HepG2 (cell line): ENCODE data around the gene DCAF6. TPM values are rescaled to one million over a fixed set of nuclear protein-coding genes. Genes with fewer than 3 reads are reported as not detected.

Experiments
- ATAC-seq: fragments of 200-7000 bp; cut with Tn5 transposase; 3 replicates; pipeline ENCODE4 v1.9.1; 2020; ENCODE audit warnings: mild to moderate bottlenecking, moderate library complexity
- BruUV-seq: library from RNA; stranded (reverse); fragments of 400-500 nt; replicated peaks from 2 replicates; lab custom pipeline; 2021; lab: Mats Ljungman, UMichigan
- CTCF ChIA-PET: fragments of 300-600 bp; formaldehyde crosslinking; extraction: SDS; loops from one replicate; lab custom pipeline; 2021; ENCODE audit warnings: low total read pairs, inconsistent platforms, low intra/inter-chr PET ratio; lab: Yijun Ruan, JAX
- POLR2A ChIA-PET: fragments of 350-600 bp; sonication (Branson Sonifier 250); formaldehyde crosslinking; loops from one replicate; lab custom pipeline; 2020; ENCODE audit warnings: antibody characterized with exemption, inconsistent platforms; lab: Yijun Ruan, JAX
- DNase-seq: peaks from one replicate; pipeline ENCODE4 v3.0.0-alpha.2; 2015; ENCODE audit warnings: low spot score
- FAIRE-seq: peaks from 3 replicates; lab custom pipeline; 2011; peaks lifted over from hg19 to GRCh38; lab: Jason Lieb, UNC
- H2AFZ ChIP-seq: one replicate; pipeline ENCODE4 v1.6.1; 2011; ENCODE audit warnings: low read length, inconsistent platforms
- H3K27ac ChIP-seq: fragments of 300-600 bp; 3 replicates; pipeline ENCODE4 v1.8.0; 2011; ENCODE audit warnings: mixed run types, mild to moderate bottlenecking, mixed read lengths, low read length, inconsistent platforms; ENCODE audit not compliant: insufficient read depth; ENCODE audit errors: extremely low read length
- H3K27me3 ChIP-seq, 2 experiments: fragments of 200-600 bp in 1 of 2; 2 replicates in 1 of 2; 3 replicates in 1 of 2; pipeline versions ENCODE4 v1.6.0 to v1.8.0; 2011; ENCODE audit warnings: low read length in 2 of 2, mild to moderate bottlenecking in 2 of 2, moderate library complexity in 2 of 2, inconsistent platforms in 1 of 2; ENCODE audit not compliant: insufficient read depth in 2 of 2, control insufficient read depth in 1 of 2
- H3K36me3 ChIP-seq, 2 experiments: fragments of 200-600 bp in 1 of 2; replicated peaks in 1 of 2; 2 replicates in 1 of 2; 3 replicates in 1 of 2; pipeline versions ENCODE4 v1.5.1 to v1.8.0; 2011; ENCODE audit warnings: low read length in 2 of 2, inconsistent platforms in 1 of 2; ENCODE audit not compliant: insufficient read depth in 2 of 2, control insufficient read depth in 1 of 2
- H3K4me1 ChIP-seq: 2 replicates; pipeline ENCODE4 v1.5.1; 2012; ENCODE audit warnings: low read length, inconsistent platforms; ENCODE audit not compliant: insufficient read depth
- H3K4me2 ChIP-seq: 2 replicates; pipeline ENCODE4 v1.6.0; 2011; ENCODE audit warnings: low read depth, low read length, inconsistent platforms
- H3K4me3 ChIP-seq, 3 experiments: fragments of 200-600 bp in 1 of 3; sonication (generic), shearing (Covaris generic) in 1 of 3; replicated peaks in 1 of 3; 2 replicates each; pipeline ENCODE4 v1.5.1; 2011 to 2016; ENCODE audit warnings: low read length in 3 of 3, inconsistent platforms in 2 of 3, low read depth in 2 of 3, mild to moderate bottlenecking in 2 of 3, control low read depth in 1 of 3, mixed read lengths in 1 of 3; ENCODE audit not compliant: insufficient read depth in 1 of 3
- H3K79me2 ChIP-seq: one replicate; pipeline ENCODE4 v1.6.1; 2011; ENCODE audit warnings: low read length, inconsistent platforms; ENCODE audit not compliant: insufficient read depth
- H3K9ac ChIP-seq: 2 replicates; pipeline ENCODE4 v1.6.0; 2011; ENCODE audit warnings: mild to moderate bottlenecking, low read depth, low read length, inconsistent platforms; ENCODE audit not compliant: insufficient read depth
- H3K9me3 ChIP-seq: 2 replicates; pipeline ENCODE4 v1.5.1; 2012; ENCODE audit warnings: mild to moderate bottlenecking, low read length
- H4K20me1 ChIP-seq: 2 replicates; pipeline ENCODE4 v1.6.0; 2011; ENCODE audit warnings: inconsistent platforms, mild to moderate bottlenecking, low read length, moderate library complexity; ENCODE audit not compliant: insufficient read depth
- ASH2L ChIP-seq: fragments of 300-600, 200-600 bp; sonication (generic); IDR thresholded peaks from 2 replicates; pipeline ENCODE4 v1.7.0; 2017; ENCODE audit warnings: low read depth, mild to moderate bottlenecking, moderate library complexity, mixed read lengths, low read length; ENCODE audit not compliant: insufficient read length
- FOSL2 ChIP-seq: sonication (generic); formaldehyde crosslinking; IDR thresholded peaks from 2 replicates; pipeline ENCODE4 v1.4.0; 2020; ENCODE audit warnings: missing genetic modification reagents
- HHEX ChIP-seq: IDR thresholded peaks from 2 replicates; pipeline ENCODE4 v1.6.1; 2016; ENCODE audit warnings: control low read depth
- MNT ChIP-seq: fragments of 450-650 bp; IDR thresholded peaks from 2 replicates; pipeline ENCODE4 v1.6.1; 2016
- PATZ1 ChIP-seq: sonication (generic); formaldehyde crosslinking; IDR thresholded peaks from 2 replicates; pipeline ENCODE4 v1.4.0; 2020; ENCODE audit warnings: missing genetic modification reagents
- POLR2G ChIP-seq: fragments of 200-400 bp; formaldehyde crosslinking; IDR thresholded peaks from 2 replicates; pipeline ENCODE4 v1.6.1; 2018; ENCODE audit warnings: mild to moderate bottlenecking, low read depth, low read length, moderate library complexity
- ZNF207 ChIP-seq: fragments of 450-650 bp; IDR thresholded peaks from 2 replicates; pipeline ENCODE4 v1.6.1; 2016; ENCODE audit warnings: antibody characterized with exemption, borderline replicate concordance
- WGBS: methylation state at CpG from one replicate; pipeline ENCODE4 v1.1.6; 2017; ENCODE audit warnings: low lambda C conversion rate; 5-methylcytosine and 5-hydroxymethylcytosine counted together
- in situ Hi-C: cut with HindIII; loops from 2 replicates; pipeline ENCODE4 v1.10.0; 2017; ENCODE audit warnings: low pct_unique_long_range_greater_than_20kb; ENCODE audit not compliant: extremely low pct_ligation_motif_present
- intact Hi-C: fragments of 100-400 bp; cut with micrococcal nuclease; formaldehyde crosslinking; loops from one replicate; pipeline ENCODE4 v1.10.0; 2022; ENCODE audit not compliant: unreplicated experiment
- polyA plus RNA-seq, 8 experiments: library from polyadenylated mRNA; depleted of rRNA in 3 of 8; stranded (reverse) in 7 of 8; unstranded in 1 of 8; fragments of >200 nt; fragmentation: Illumina TruSeq in 4 of 8; extraction: Trizol in 4 of 8; gene quantifications; 2 replicates each; pipeline versions ENCODE4 v1.2.1 to v1.2.3, GENCODE V29; 2011 to 2016; ENCODE audit warnings: low read depth in 4 of 8, missing spikeins in 1 of 8, mixed read lengths in 1 of 8; ENCODE audit not compliant: insufficient read depth in 1 of 8
- total RNA-seq, 5 experiments: library from RNA; depleted of rRNA; stranded (reverse); fragments of >200 nt; fragmentation: Illumina TruSeq; extraction: Trizol; gene quantifications; 2 replicates each; pipeline ENCODE4 v1.2.3, GENCODE V29; 2016; ENCODE audit warnings: low read depth in 1 of 5

DCAF6 gene
- total and polyA plus RNA-seq, 2 of the 13 experiments (the other 11 are each of a cell fraction or from before 2014, with no cell fraction given) = 24.7 to 33.7 TPM

- intact Hi-C loops (no loop called here), in situ Hi-C loops (no loop called here)
- 46% methylated on average over 7 of the region's 7 CpGs for WGBS
- ChIA-PET CTCF (no interaction called here), POLR2A (no interaction called here)
- TF ChIP-seq POLR2G (no peak), FOSL2 (no peak), MNT (no peak), ASH2L (no peak), ZNF207 (no peak), HHEX (no peak), PATZ1 (CRISPR knock-in tag) (no peak)
- ATAC-seq = no peak
- H2AFZ ChIP-seq = no peak overlapping the region
- no peak for DNase-seq
- no peaks in the 10 kb centered on the region for H3K36me3 ChIP-seq
- BruUV-seq = no TSS peak
- FAIRE-seq = no peak
- H4K20me1 ChIP-seq = no peaks in the 10 kb centered on the region
- no peaks in the 10 kb centered on the region for H3K27me3 ChIP-seq
- no peaks in the 10 kb centered on the region for H3K79me2 ChIP-seq
- H3K4me1 ChIP-seq = peaks cover 21% of the 10 kb centered on the region
- H3K4me2 ChIP-seq = no peak overlapping the region
- H3K9me3 ChIP-seq = no peaks in the 10 kb centered on the region
- H3K4me3 ChIP-seq = no peak overlapping the region
- no peak overlapping the region for H3K9ac ChIP-seq
- no peak overlapping the region for H3K27ac ChIP-seq
Measured at GRCh38 chr1:168110896-168111545, 174.5 kb downstream of the DCAF6 start.
